ENCODE results near the gene CEACAM20.

DNA sequence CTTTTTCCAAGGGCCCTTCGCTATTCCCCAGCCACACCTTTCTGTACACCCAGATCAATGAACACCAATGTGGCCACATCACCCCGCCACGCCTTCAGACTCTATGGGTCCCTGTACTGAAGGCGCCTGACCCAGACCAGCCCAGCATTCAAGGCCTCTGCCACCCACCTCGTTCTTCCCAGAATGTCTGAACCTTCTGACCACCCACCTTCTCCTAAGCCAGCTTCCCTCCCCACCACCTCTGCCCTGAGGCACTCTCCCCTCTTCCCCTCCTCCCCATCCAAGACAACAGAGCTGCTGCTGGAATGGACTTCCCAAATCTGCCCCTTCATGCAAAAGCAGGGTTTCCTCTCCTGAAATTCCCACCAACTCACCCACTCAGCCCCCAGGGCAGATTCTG lies 3.3 kb upstream of the CEACAM20 start:
- TF ChIP-seq, protein P1, sequence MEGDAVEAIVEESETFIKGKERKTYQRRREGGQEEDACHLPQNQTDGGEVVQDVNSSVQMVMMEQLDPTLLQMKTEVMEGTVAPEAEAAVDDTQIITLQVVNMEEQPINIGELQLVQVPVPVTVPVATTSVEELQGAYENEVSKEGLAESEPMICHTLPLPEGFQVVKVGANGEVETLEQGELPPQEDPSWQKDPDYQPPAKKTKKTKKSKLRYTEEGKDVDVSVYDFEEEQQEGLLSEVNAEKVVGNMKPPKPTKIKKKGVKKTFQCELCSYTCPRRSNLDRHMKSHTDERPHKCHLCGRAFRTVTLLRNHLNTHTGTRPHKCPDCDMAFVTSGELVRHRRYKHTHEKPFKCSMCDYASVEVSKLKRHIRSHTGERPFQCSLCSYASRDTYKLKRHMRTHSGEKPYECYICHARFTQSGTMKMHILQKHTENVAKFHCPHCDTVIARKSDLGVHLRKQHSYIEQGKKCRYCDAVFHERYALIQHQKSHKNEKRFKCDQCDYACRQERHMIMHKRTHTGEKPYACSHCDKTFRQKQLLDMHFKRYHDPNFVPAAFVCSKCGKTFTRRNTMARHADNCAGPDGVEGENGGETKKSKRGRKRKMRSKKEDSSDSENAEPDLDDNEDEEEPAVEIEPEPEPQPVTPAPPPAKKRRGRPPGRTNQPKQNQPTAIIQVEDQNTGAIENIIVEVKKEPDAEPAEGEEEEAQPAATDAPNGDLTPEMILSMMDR (IDR thresholded peaks at IDR 0.05; ENCODE audit: insufficient read depth, low read length) = no peak
- no peak for TF ChIP-seq POLR2AphosphoS5 (IDR thresholded peaks at IDR 0.05; ENCODE audit: low read depth)
- no peak for TF ChIP-seq GABPA (IDR thresholded peaks at IDR 0.05; ENCODE audit: low read depth)
- TF ChIP-seq SPI1 (IDR thresholded peaks at IDR 0.05; ENCODE audit: borderline replicate concordance, low read depth) = no peak
- TF ChIP-seq, protein P2, sequence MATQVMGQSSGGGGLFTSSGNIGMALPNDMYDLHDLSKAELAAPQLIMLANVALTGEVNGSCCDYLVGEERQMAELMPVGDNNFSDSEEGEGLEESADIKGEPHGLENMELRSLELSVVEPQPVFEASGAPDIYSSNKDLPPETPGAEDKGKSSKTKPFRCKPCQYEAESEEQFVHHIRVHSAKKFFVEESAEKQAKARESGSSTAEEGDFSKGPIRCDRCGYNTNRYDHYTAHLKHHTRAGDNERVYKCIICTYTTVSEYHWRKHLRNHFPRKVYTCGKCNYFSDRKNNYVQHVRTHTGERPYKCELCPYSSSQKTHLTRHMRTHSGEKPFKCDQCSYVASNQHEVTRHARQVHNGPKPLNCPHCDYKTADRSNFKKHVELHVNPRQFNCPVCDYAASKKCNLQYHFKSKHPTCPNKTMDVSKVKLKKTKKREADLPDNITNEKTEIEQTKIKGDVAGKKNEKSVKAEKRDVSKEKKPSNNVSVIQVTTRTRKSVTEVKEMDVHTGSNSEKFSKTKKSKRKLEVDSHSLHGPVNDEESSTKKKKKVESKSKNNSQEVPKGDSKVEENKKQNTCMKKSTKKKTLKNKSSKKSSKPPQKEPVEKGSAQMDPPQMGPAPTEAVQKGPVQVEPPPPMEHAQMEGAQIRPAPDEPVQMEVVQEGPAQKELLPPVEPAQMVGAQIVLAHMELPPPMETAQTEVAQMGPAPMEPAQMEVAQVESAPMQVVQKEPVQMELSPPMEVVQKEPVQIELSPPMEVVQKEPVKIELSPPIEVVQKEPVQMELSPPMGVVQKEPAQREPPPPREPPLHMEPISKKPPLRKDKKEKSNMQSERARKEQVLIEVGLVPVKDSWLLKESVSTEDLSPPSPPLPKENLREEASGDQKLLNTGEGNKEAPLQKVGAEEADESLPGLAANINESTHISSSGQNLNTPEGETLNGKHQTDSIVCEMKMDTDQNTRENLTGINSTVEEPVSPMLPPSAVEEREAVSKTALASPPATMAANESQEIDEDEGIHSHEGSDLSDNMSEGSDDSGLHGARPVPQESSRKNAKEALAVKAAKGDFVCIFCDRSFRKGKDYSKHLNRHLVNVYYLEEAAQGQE (IDR thresholded peaks at IDR 0.05; ENCODE audit: insufficient replicate concordance, low read depth) = no peak

Data from HL-60 (cell line).